HepG2 (cell line): ENCODE data around the gene CNGA3. TPM values are rescaled to one million over a fixed set of nuclear protein-coding genes. Genes with fewer than 3 reads are reported as not detected.

Experiments used
- AKNA ChIP-seq: sonication (generic); formaldehyde crosslinking; IDR thresholded peaks from 2 replicates; pipeline ENCODE4 v1.4.0; 2020; ENCODE audit warnings: missing genetic modification reagents, borderline replicate concordance
- IKZF4 ChIP-seq: sonication (generic); formaldehyde crosslinking; IDR thresholded peaks from 2 replicates; pipeline ENCODE4 v1.5.1; 2020; ENCODE audit warnings: borderline replicate concordance, mild to moderate bottlenecking, low read depth, missing genetic modification reagents; ENCODE audit errors: not compliant biosample characterization
- KIAA2018 ChIP-seq: sonication (generic); formaldehyde crosslinking; IDR thresholded peaks from 2 replicates; pipeline ENCODE4 v1.5.0; 2020; ENCODE audit warnings: mild to moderate bottlenecking, missing genetic modification reagents, borderline replicate concordance
- ZNF350 ChIP-seq: sonication (generic); formaldehyde crosslinking; IDR thresholded peaks from 2 replicates; pipeline ENCODE4 v1.4.0; 2020; ENCODE audit warnings: mild to moderate bottlenecking, low read depth, missing genetic modification reagents, borderline replicate concordance
- ZNF768 ChIP-seq: sonication (generic); formaldehyde crosslinking; IDR thresholded peaks from 2 replicates; pipeline ENCODE4 v1.4.0; 2020; ENCODE audit warnings: missing genetic modification reagents
- ZNF850 ChIP-seq: sonication (generic); formaldehyde crosslinking; conservative IDR thresholded peaks from 2 replicates; pipeline ENCODE4 v1.9.0; 2021; ENCODE audit warnings: mild to moderate bottlenecking, missing genetic modification reagents
- polyA plus RNA-seq, 8 experiments: library from polyadenylated mRNA; depleted of rRNA in 3 of 8; stranded (reverse) in 7 of 8; unstranded in 1 of 8; fragments of >200 nt; fragmentation: Illumina TruSeq in 4 of 8; extraction: Trizol in 4 of 8; gene quantifications; 2 replicates each; pipeline versions ENCODE4 v1.2.1 to v1.2.3, GENCODE V29; 2011 to 2016; ENCODE audit warnings: low read depth in 4 of 8, missing spikeins in 1 of 8, mixed read lengths in 1 of 8; ENCODE audit not compliant: insufficient read depth in 1 of 8
- total RNA-seq, 5 experiments: library from RNA; depleted of rRNA; stranded (reverse); fragments of >200 nt; fragmentation: Illumina TruSeq; extraction: Trizol; gene quantifications; 2 replicates each; pipeline ENCODE4 v1.2.3, GENCODE V29; 2016; ENCODE audit warnings: low read depth in 1 of 5

Gene CNGA3
- total and polyA plus RNA-seq, 2 of the 13 experiments (the other 11 are each of a cell fraction or from before 2014, with no cell fraction given) = not detected

GRCh38 chr2:98329549-98329948 is 16.7 kb upstream of the CNGA3 start (continued):
- TF ChIP-seq ZNF768 (CRISPR knock-in tag) (no peak), ZNF350 (CRISPR knock-in tag) (no peak), AKNA (CRISPR knock-in tag) (no peak), IKZF4 (CRISPR knock-in tag) (no peak), KIAA2018 (CRISPR knock-in tag) (no peak), ZNF850 (no peak)
